A673 (cell line): ENCODE measurements around the gene CCBE1. TPM values are rescaled to one million over a fixed set of nuclear protein-coding genes. Genes with fewer than 3 reads are reported as not detected.

Experiments
- BruUV-seq: library from RNA; stranded (reverse); fragments of 400-500 nt; replicated peaks from 2 replicates; lab custom pipeline; 2021; lab: Mats Ljungman, UMichigan
- CTCF ChIA-PET: fragments of 300-600 bp; sonication (Branson Sonifier 250); formaldehyde crosslinking; loops from one replicate; lab custom pipeline; 2022; ENCODE audit warnings: antibody characterized with exemption; lab: Charles Lee
- POLR2A ChIA-PET: fragments of 300-600 bp; sonication (Branson Sonifier 250); formaldehyde crosslinking; loops from one replicate; lab custom pipeline; 2022; ENCODE audit warnings: antibody characterized with exemption; ENCODE audit not compliant: low non-redundant PET; lab: Charles Lee
- DNase-seq: peaks from one replicate; pipeline ENCODE4 v3.0.0-alpha.2; 2015; ENCODE audit warnings: low spot score
- H3K27ac ChIP-seq: fragments of 200-600 bp; sonication (generic); 2 replicates; pipeline ENCODE4 v1.5.1; 2016; ENCODE audit warnings: mixed run types, low read depth, mild to moderate bottlenecking, mixed read lengths, antibody characterized with exemption, low read length; ENCODE audit not compliant: poor library complexity, severe bottlenecking
- H3K27me3 ChIP-seq: fragments of 200-600 bp; sonication (generic); replicated peaks from 2 replicates; pipeline ENCODE4 v1.6.1; 2017; ENCODE audit warnings: mixed run types, low read depth, mild to moderate bottlenecking, mixed read lengths, antibody characterized with exemption, low read length; ENCODE audit not compliant: insufficient read depth, poor library complexity
- H3K36me3 ChIP-seq: fragments of 200-600 bp; sonication (generic); 2 replicates; pipeline ENCODE4 v1.6.1; 2016; ENCODE audit warnings: mixed run types, mild to moderate bottlenecking, mixed read lengths, antibody characterized with exemption, low read length; ENCODE audit not compliant: insufficient read depth, poor library complexity, severe bottlenecking
- H3K4me1 ChIP-seq: fragments of 200-600 bp; sonication (generic); 2 replicates; pipeline ENCODE4 v1.6.1; 2017; ENCODE audit warnings: mixed run types, mild to moderate bottlenecking, mixed read lengths, antibody characterized with exemption, low read length; ENCODE audit not compliant: insufficient read depth, poor library complexity, severe bottlenecking
- H3K4me3 ChIP-seq: fragments of 200-600 bp; sonication (generic); 2 replicates; pipeline ENCODE4 v1.5.1; 2016; ENCODE audit warnings: low read depth, mixed run types, mild to moderate bottlenecking, mixed read lengths, low read length; ENCODE audit not compliant: poor library complexity, severe bottlenecking
- H3K9me3 ChIP-seq: fragments of 200-600 bp; sonication (generic); 2 replicates; pipeline ENCODE4 v1.6.1; 2016; ENCODE audit warnings: mixed run types, low read depth, mild to moderate bottlenecking, mixed read lengths, antibody characterized with exemption, low read length; ENCODE audit not compliant: poor library complexity, severe bottlenecking
- CTCF ChIP-seq: fragments of 300-800, 200-600 bp; sonication (generic); conservative IDR thresholded peaks from 2 replicates; pipeline ENCODE4 v1.5.1; 2017; ENCODE audit warnings: low read depth, mild to moderate bottlenecking, antibody characterized with exemption, low read length, moderate library complexity, mixed read lengths
- EZH2 ChIP-seq: fragments of 200-600 bp; sonication (generic); IDR thresholded peaks from 2 replicates; pipeline ENCODE4 v1.6.1; 2017; ENCODE audit warnings: borderline replicate concordance, low read depth, mild to moderate bottlenecking, mixed read lengths, antibody characterized with exemption, low read length; ENCODE audit not compliant: poor library complexity, severe bottlenecking
- intact Hi-C: fragments of 100-400 bp; cut with micrococcal nuclease; formaldehyde crosslinking; loops from one replicate; pipeline ENCODE4 v1.10.0; 2022; ENCODE audit not compliant: unreplicated experiment
- total RNA-seq: library from RNA; stranded (reverse); gene quantifications from 2 replicates; pipeline ENCODE4 v1.2.3, GENCODE V29; 2021

The CCBE1 gene
- total RNA-seq, 1 experiment from 2014 or later = not detected

- Histone ChIP-seq H3K27me3 (peaks cover 3% of the 10 kb centered on the region), H3K4me3 (no peak overlapping the region), H3K36me3 (no peaks in the 10 kb centered on the region), H3K4me1 (no peaks in the 10 kb centered on the region), H3K27ac (no peak overlapping the region), H3K9me3 (no peaks in the 10 kb centered on the region)
- ChIA-PET CTCF (no interaction called here), POLR2A (no interaction called here)
- intact Hi-C loops = no loop called here
- no TSS peak for BruUV-seq
- no peak for DNase-seq
- TF ChIP-seq EZH2 (no peak), CTCF (no peak)
Observed at GRCh38 chr18:59528866-59529265, 168.4 kb downstream of the CCBE1 start.

GRCh38 chr18:59520562-59521355 lies 176.5 kb downstream of the CCBE1 start:
- intact Hi-C loops = no loop called here
- CTCF ChIA-PET = no interaction called here

GRCh38 chr18:59518705-59519104 lies 178.5 kb downstream of the CCBE1 start:
- intact Hi-C loops = no loop called here
- Histone ChIP-seq H3K27ac (no peak overlapping the region), H3K4me1 (no peaks in the 10 kb centered on the region), H3K4me3 (no peak overlapping the region), H3K9me3 (no peaks in the 10 kb centered on the region), H3K36me3 (no peaks in the 10 kb centered on the region), H3K27me3 (peaks cover 5% of the 10 kb centered on the region)
- BruUV-seq = no TSS peak
- no peak for DNase-seq
- TF ChIP-seq CTCF (no peak), EZH2 (no peak)
- POLR2A ChIA-PET = no interaction called here
- CTCF ChIA-PET = no interaction called here

More at GRCh38 chr18:59520562-59521355, 176.5 kb downstream of the CCBE1 start:
- DNase-seq = no peak
- BruUV-seq = no TSS peak
- TF ChIP-seq CTCF = no peak
- no peak for TF ChIP-seq EZH2
- H3K9me3 ChIP-seq = no peaks in the 10 kb centered on the region
- no peak overlapping the region for H3K27ac ChIP-seq
- H3K36me3 ChIP-seq = no peaks in the 10 kb centered on the region
- H3K4me3 ChIP-seq = no peak overlapping the region
- POLR2A ChIA-PET = no interaction called here
- H3K27me3 ChIP-seq = no peaks in the 10 kb centered on the region
- no peaks in the 10 kb centered on the region for H3K4me1 ChIP-seq
